Measurements from ENCODE around the gene PIEZO1. TPM values are rescaled to one million over a fixed set of nuclear protein-coding genes. Genes with fewer than 3 reads are reported as not detected.

PIEZO1 gene
- total RNA-seq, 5 donors from 2014 or later (not counting 1 experiment from before 2014, with no cell fraction given), result 139 to 274 (median 240) TPM

GRCh38 chr16:88726408-88726749 is 58.6 kb downstream of the PIEZO1 start:
- peaks cover 0 to 2% of the 10 kb centered on the region in 2 experiments for H3K4me1 ChIP-seq (ENCODE audit: control insufficient read depth in 1 of 2, extremely low read depth in 1 of 2, insufficient read depth in 2 of 2, low read length in 2 of 2)
- H3K27ac Mint-ChIP-seq, result no peak overlapping the region
- no peaks in the 10 kb centered on the region for H3K27me3 ChIP-seq (replicated peaks in 1 of 2; ENCODE audit: control insufficient read depth in 2 of 2, extremely low read depth in 1 of 2, insufficient read depth in 2 of 2, low read length in 1 of 2)
- CTCF ChIA-PET, result no interaction called here
- H3K4me3 Mint-ChIP-seq, result no peak overlapping the region
- no peak for DNase-seq
- H3K27me3 Mint-ChIP-seq, result no peaks in the 10 kb centered on the region
- no peak for ATAC-seq (replicated peaks in 1 of 4)
- H3K4me3 ChIP-seq (ENCODE audit: control insufficient read depth in 1 of 2, extremely low read depth in 1 of 2, low read length in 1 of 2), result no peak overlapping the region
- 94% methylated on average over 8 of the region's 17 CpGs for WGBS (ENCODE audit: insufficient coverage)
- peaks cover 32 to 77% of the 10 kb centered on the region in 2 donors for H3K36me3 ChIP-seq (ENCODE audit: control insufficient read depth in 2 of 2, extremely low read depth in 1 of 2, insufficient read depth in 1 of 2, low read length in 1 of 2)
- H3K9me3 Mint-ChIP-seq, result no peaks in the 10 kb centered on the region
- H3K36me3 Mint-ChIP-seq, result peaks cover 19% of the 10 kb centered on the region
- POLR2A ChIA-PET, result no interaction called here
- no peaks in the 10 kb centered on the region for H3K9me3 ChIP-seq
- H3K27ac ChIP-seq (ENCODE audit: low read length), result no peak overlapping the region
- peaks cover 0 to 3% (median 0%) of the 10 kb centered on the region in 3 donors for H3K4me1 Mint-ChIP-seq

GRCh38 chr16:88725609-88726407 is 59.2 kb downstream of the PIEZO1 start:
- H3K36me3 Mint-ChIP-seq, result peaks cover 14% of the 10 kb centered on the region
- ChIA-PET CTCF (no interaction called here), POLR2A (no interaction called here)
- H3K27me3 Mint-ChIP-seq, result no peaks in the 10 kb centered on the region
- no peaks in the 10 kb centered on the region for H3K4me1 Mint-ChIP-seq
- no peaks in the 10 kb centered on the region for H3K9me3 ChIP-seq
- 90% methylated on average over 28 of the region's 32 CpGs for WGBS (ENCODE audit: insufficient coverage)
- no peak overlapping the region for H3K4me3 Mint-ChIP-seq
- H3K27ac Mint-ChIP-seq, result no peak overlapping the region
- H3K4me1 ChIP-seq (ENCODE audit: control insufficient read depth in 1 of 2, extremely low read depth in 1 of 2, insufficient read depth in 2 of 2, low read length in 2 of 2), result peaks cover 0 to 2% of the 10 kb centered on the region in 2 experiments
- peaks cover 28 to 77% of the 10 kb centered on the region in 2 donors for H3K36me3 ChIP-seq (ENCODE audit: control insufficient read depth in 2 of 2, extremely low read depth in 1 of 2, insufficient read depth in 1 of 2, low read length in 1 of 2)
- H3K27me3 ChIP-seq (replicated peaks in 1 of 2; ENCODE audit: control insufficient read depth in 2 of 2, extremely low read depth in 1 of 2, insufficient read depth in 2 of 2, low read length in 1 of 2), result no peaks in the 10 kb centered on the region
- no peak overlapping the region for H3K27ac ChIP-seq (ENCODE audit: low read length)
- H3K4me3 ChIP-seq (ENCODE audit: control insufficient read depth in 1 of 2, extremely low read depth in 1 of 2, low read length in 1 of 2), result no peak overlapping the region
- no peaks in the 10 kb centered on the region for H3K9me3 Mint-ChIP-seq
- ATAC-seq (replicated peaks in 1 of 4) (no peak), DNase-seq (no peak)

GRCh38 chr16:88724855-88725555 is 60.0 kb downstream of the PIEZO1 start:
- 94% methylated on average over 28 of the region's 31 CpGs for WGBS (ENCODE audit: insufficient coverage)
- no peak overlapping the region for H3K4me3 ChIP-seq (ENCODE audit: control insufficient read depth in 1 of 2, extremely low read depth in 1 of 2, low read length in 1 of 2)
- H3K9me3 Mint-ChIP-seq, result no peaks in the 10 kb centered on the region
- H3K4me3 Mint-ChIP-seq, result no peak overlapping the region
- H3K9me3 ChIP-seq, result no peaks in the 10 kb centered on the region
- H3K27ac Mint-ChIP-seq, result no peak overlapping the region
- DNase-seq (no peak), ATAC-seq (replicated peaks in 1 of 4) (peak in 1 of 4 experiments; percentile 5)
- H3K36me3 Mint-ChIP-seq, result peaks cover 17% of the 10 kb centered on the region
- no peaks in the 10 kb centered on the region for H3K4me1 Mint-ChIP-seq
- no peaks in the 10 kb centered on the region for H3K27me3 ChIP-seq (replicated peaks in 1 of 2; ENCODE audit: control insufficient read depth in 2 of 2, extremely low read depth in 1 of 2, insufficient read depth in 2 of 2, low read length in 1 of 2)
- ChIA-PET CTCF (no interaction called here), POLR2A (no interaction called here)
- peaks cover 0 to 2% of the 10 kb centered on the region in 2 experiments for H3K4me1 ChIP-seq (ENCODE audit: control insufficient read depth in 1 of 2, extremely low read depth in 1 of 2, insufficient read depth in 2 of 2, low read length in 2 of 2)
- H3K27ac ChIP-seq (ENCODE audit: low read length), result no peak overlapping the region
- H3K27me3 Mint-ChIP-seq, result no peaks in the 10 kb centered on the region
- peaks cover 30 to 79% of the 10 kb centered on the region in 2 donors for H3K36me3 ChIP-seq (ENCODE audit: control insufficient read depth in 2 of 2, extremely low read depth in 1 of 2, insufficient read depth in 1 of 2, low read length in 1 of 2)

GRCh38 chr16:88723911-88724310 is 61.1 kb downstream of the PIEZO1 start:
- POLR2A ChIA-PET, result no interaction called here
- Mint-ChIP-seq H3K9me3 (no peaks in the 10 kb centered on the region), H3K4me3 (no peak overlapping the region), H3K4me1 (no peaks in the 10 kb centered on the region), H3K36me3 (peaks cover 22% of the 10 kb centered on the region), H3K27ac (no peak overlapping the region), H3K27me3 (no peaks in the 10 kb centered on the region)
- CTCF ChIA-PET, result no interaction called here
- Histone ChIP-seq H3K9me3 (no peaks in the 10 kb centered on the region), H3K27me3 (replicated peaks in 1 of 2; ENCODE audit: control insufficient read depth in 2 of 2, extremely low read depth in 1 of 2, insufficient read depth in 2 of 2, low read length in 1 of 2) (no peaks in the 10 kb centered on the region), H3K4me1 (ENCODE audit: control insufficient read depth in 1 of 2, extremely low read depth in 1 of 2, insufficient read depth in 2 of 2, low read length in 2 of 2) (peaks cover 0 to 5% of the 10 kb centered on the region in 2 experiments), H3K27ac (ENCODE audit: low read length) (no peak overlapping the region), H3K36me3 (ENCODE audit: control insufficient read depth in 2 of 2, extremely low read depth in 1 of 2, insufficient read depth in 1 of 2, low read length in 1 of 2) (peaks cover 41 to 87% of the 10 kb centered on the region in 2 donors), H3K4me3 (ENCODE audit: control insufficient read depth in 1 of 2, extremely low read depth in 1 of 2, low read length in 1 of 2) (no peak overlapping the region)
- no peak for ATAC-seq (replicated peaks in 1 of 4)
- DNase-seq, result no peak
- 95% methylated on average over 11 of the region's 17 CpGs for WGBS (ENCODE audit: insufficient coverage)

GRCh38 chr16:88723507-88723887 is 61.5 kb downstream of the PIEZO1 start:
- POLR2A ChIA-PET, result no interaction called here
- H3K27ac Mint-ChIP-seq, result no peak overlapping the region
- ATAC-seq (replicated peaks in 1 of 4), result no peak
- H3K9me3 ChIP-seq, result no peaks in the 10 kb centered on the region
- H3K4me3 Mint-ChIP-seq, result no peak overlapping the region
- no peaks in the 10 kb centered on the region for H3K27me3 Mint-ChIP-seq
- H3K27ac ChIP-seq (ENCODE audit: low read length), result no peak overlapping the region
- peaks cover 22% of the 10 kb centered on the region for H3K36me3 Mint-ChIP-seq
- H3K4me1 ChIP-seq (ENCODE audit: control insufficient read depth in 1 of 2, extremely low read depth in 1 of 2, insufficient read depth in 2 of 2, low read length in 2 of 2), result peaks cover 0 to 5% of the 10 kb centered on the region in 2 experiments
- 91% methylated on average over 4 of the region's 8 CpGs for WGBS (ENCODE audit: insufficient coverage)
- DNase-seq, result no peak
- CTCF ChIA-PET, result no interaction called here
- H3K9me3 Mint-ChIP-seq, result no peaks in the 10 kb centered on the region
- H3K4me3 ChIP-seq (ENCODE audit: control insufficient read depth in 1 of 2, extremely low read depth in 1 of 2, low read length in 1 of 2), result no peak overlapping the region
- no peaks in the 10 kb centered on the region for H3K4me1 Mint-ChIP-seq
- no peaks in the 10 kb centered on the region for H3K27me3 ChIP-seq (replicated peaks in 1 of 2; ENCODE audit: control insufficient read depth in 2 of 2, extremely low read depth in 1 of 2, insufficient read depth in 2 of 2, low read length in 1 of 2)
- H3K36me3 ChIP-seq (ENCODE audit: control insufficient read depth in 2 of 2, extremely low read depth in 1 of 2, insufficient read depth in 1 of 2, low read length in 1 of 2), result peaks cover 41 to 91% of the 10 kb centered on the region in 2 donors

- Histone ChIP-seq H3K4me1 (ENCODE audit: control insufficient read depth in 1 of 2, extremely low read depth in 1 of 2, insufficient read depth in 2 of 2, low read length in 2 of 2) (peaks cover 0 to 5% of the 10 kb centered on the region in 2 experiments), H3K27me3 (replicated peaks in 1 of 2; ENCODE audit: control insufficient read depth in 2 of 2, extremely low read depth in 1 of 2, insufficient read depth in 2 of 2, low read length in 1 of 2) (no peaks in the 10 kb centered on the region), H3K27ac (ENCODE audit: low read length) (no peak overlapping the region), H3K36me3 (ENCODE audit: control insufficient read depth in 2 of 2, extremely low read depth in 1 of 2, insufficient read depth in 1 of 2, low read length in 1 of 2) (peaks cover 46 to 94% of the 10 kb centered on the region in 2 donors), H3K9me3 (no peaks in the 10 kb centered on the region), H3K4me3 (ENCODE audit: control insufficient read depth in 1 of 2, extremely low read depth in 1 of 2, low read length in 1 of 2) (no peak overlapping the region)
- no peak for DNase-seq
- H3K27me3 Mint-ChIP-seq, result no peaks in the 10 kb centered on the region
- peaks cover 25% of the 10 kb centered on the region for H3K36me3 Mint-ChIP-seq
- ChIA-PET POLR2A (no interaction called here), CTCF (no interaction called here)
- H3K27ac Mint-ChIP-seq, result no peak overlapping the region
- H3K4me1 Mint-ChIP-seq, result peaks cover 0 to 2% (median 0%) of the 10 kb centered on the region in 3 donors
- 94% methylated on average over 26 of the region's 39 CpGs for WGBS (ENCODE audit: insufficient coverage)
- no peak for ATAC-seq (replicated peaks in 1 of 4)
- no peaks in the 10 kb centered on the region for H3K9me3 Mint-ChIP-seq
- H3K4me3 Mint-ChIP-seq, result no peak overlapping the region
Observed at GRCh38 chr16:88722784-88723506, 62.1 kb downstream of the PIEZO1 start.
